Ovary (tissue), 10 donors: ENCODE data around the gene OSGEP. TPM values are rescaled to one million over a fixed set of nuclear protein-coding genes. Genes with fewer than 3 reads are reported as not detected.
A peak's percentile ranks its signal among the peaks of the same experiment; 100 is the strongest.

Experiments
- DNase-seq, 5 donors: peaks; one replicate each; pipeline ENCODE4 v3.0.0-alpha.2; 2019 to 2020
- H3K27ac ChIP-seq, 2 donors: fragments of 200-600 bp; one replicate each; pipeline versions ENCODE4 v1.5.1 to v1.8.0; 2019 to 2022
- H3K27me3 ChIP-seq: fragments of 200-600 bp; one replicate; pipeline ENCODE4 v1.8.0; 2022
- H3K36me3 ChIP-seq: fragments of 200-600 bp; sonication (generic); one replicate; pipeline ENCODE4 v1.5.1; 2019
- H3K4me1 ChIP-seq: one replicate; pipeline ENCODE4 v1.8.1; 2013; ENCODE audit warnings: mild to moderate bottlenecking, moderate library complexity; ENCODE audit not compliant: insufficient read depth
- H3K4me3 ChIP-seq: fragments of 200-600 bp; sonication (generic); one replicate; pipeline ENCODE4 v1.5.1; 2017
- H3K9me3 ChIP-seq, 2 donors: fragments of 200-600 bp in 1 of 2; sonication (generic) in 1 of 2; one replicate each; pipeline versions ENCODE4 v1.5.1 to v1.8.1; 2013 to 2019; ENCODE audit warnings: mild to moderate bottlenecking in 1 of 2, moderate library complexity in 1 of 2
- CTCF ChIP-seq, 3 donors: fragments of 450-650 bp in 2 of 3; fragments of 200-600 bp in 1 of 3; IDR thresholded peaks; one replicate each; pipeline versions ENCODE4 v1.5.1 to v1.8.0; 2016 to 2022; ENCODE audit warnings: antibody characterized with exemption in 3 of 3, mild to moderate bottlenecking in 1 of 3
- EP300 ChIP-seq: sonication (generic); formaldehyde crosslinking; IDR thresholded peaks from one replicate; pipeline ENCODE4 v1.6.1; 2017; ENCODE audit warnings: antibody characterized with exemption
- POLR2A ChIP-seq: fragments of 450-650 bp; IDR thresholded peaks from one replicate; pipeline ENCODE4 v1.6.1; 2017; ENCODE audit warnings: antibody characterized with exemption, mild to moderate bottlenecking, moderate library complexity
- WGBS, 3 donors: extraction: QIAGEN DNeasy Blood & Tissue Kit in 1 of 3; methylation state at CpG; one replicate each; pipeline versions ENCODE4 v1.1.5 to v1.1.7; 2013 to 2017; 5-methylcytosine and 5-hydroxymethylcytosine counted together
- intact Hi-C, 4 donors: fragments of 100-400 bp; cut with DNase I; formaldehyde crosslinking; loops; one replicate each; pipeline versions ENCODE4 v1.11.0 to v1.15.1; 2022 to 2023
- long read RNA-seq, 3 donors: library from polyadenylated mRNA in 2 of 3; unstranded in 2 of 3; transcript quantifications; one replicate each; pipeline ENCODE4 v2.0.0 and lab custom pipeline, GENCODE V29; 2021 to 2026
- polyA plus RNA-seq, 2 donors: library from polyadenylated mRNA; stranded (reverse); fragments of 200-250 nt in 1 of 2; fragments of 350-450 nt in 1 of 2; fragmentation: Illumina TruSeq in 1 of 2; extraction: RNeasy Lipid Tissue Mini Kit (QIAGEN cat#74804) in 1 of 2; gene quantifications; one replicate each; pipeline ENCODE4 v1.2.3, GENCODE V29; 2013 to 2014
- total RNA-seq, 7 donors: library from RNA; depleted of rRNA in 2 of 7; stranded (reverse); fragments of >200 nt in 2 of 7; fragmentation: NEBNext Ultra II Directional in 3 of 7; extraction: Animal tissue kit (Norgen Biotek cat#: 25700) in 3 of 7; gene quantifications; one replicate each; pipeline versions ENCODE4 v1.1.0 to v1.2.4, GENCODE V29; 2016 to 2023
- donor health status: DM: no; HTN: no; CAD: no; lungs with moderate emphysema.
- donor health status: DM: no; HTN: no; CAD: no.
- donor health status: Bipolar disorder and iron deficiency.
- donor health status: DM: yes; HTN: yes; CAD: no.
- donor health status: DM: no; HTN: no; CAD: no.
- donor health status: DM: yes; HTN: yes; CAD: no.

The OSGEP gene
- total RNA-seq (10 to 100 TPM; 31.8 to 68.8 (median 37.6) TPM), polyA plus RNA-seq (10 to 100 TPM; 38.1 to 39.4 TPM)
- long read RNA-seq, donor 1, transcript OSGEP-212 (2 exons, 1,011 nt): minor isoform, 5 of 87 reads
- long read RNA-seq, donor 1, transcript OSGEP-201 (11 exons, 2,002 nt): major isoform, 56 of 87 reads
- long read RNA-seq, donor 1, partial matches to known transcripts: 2 of 87 reads
- long read RNA-seq, donor 1, other reads (novel, unspliced or antisense): 23 of 87 reads
- long read RNA-seq, donor 2, transcript OSGEP-201 (11 exons, 2,002 nt): major isoform, 9 of 223 reads
- long read RNA-seq, donor 2, partial matches to known transcripts: 189 of 223 reads
- long read RNA-seq, donor 2, other reads (novel, unspliced or antisense): 24 of 223 reads
- long read RNA-seq, donor 3, transcript OSGEP-201 (11 exons, 2,002 nt): major isoform, 21 of 33 reads
- long read RNA-seq, donor 3, partial matches to known transcripts: 1 of 33 reads
- long read RNA-seq, donor 3, other reads (novel, unspliced or antisense): 10 of 33 reads

DNA sequence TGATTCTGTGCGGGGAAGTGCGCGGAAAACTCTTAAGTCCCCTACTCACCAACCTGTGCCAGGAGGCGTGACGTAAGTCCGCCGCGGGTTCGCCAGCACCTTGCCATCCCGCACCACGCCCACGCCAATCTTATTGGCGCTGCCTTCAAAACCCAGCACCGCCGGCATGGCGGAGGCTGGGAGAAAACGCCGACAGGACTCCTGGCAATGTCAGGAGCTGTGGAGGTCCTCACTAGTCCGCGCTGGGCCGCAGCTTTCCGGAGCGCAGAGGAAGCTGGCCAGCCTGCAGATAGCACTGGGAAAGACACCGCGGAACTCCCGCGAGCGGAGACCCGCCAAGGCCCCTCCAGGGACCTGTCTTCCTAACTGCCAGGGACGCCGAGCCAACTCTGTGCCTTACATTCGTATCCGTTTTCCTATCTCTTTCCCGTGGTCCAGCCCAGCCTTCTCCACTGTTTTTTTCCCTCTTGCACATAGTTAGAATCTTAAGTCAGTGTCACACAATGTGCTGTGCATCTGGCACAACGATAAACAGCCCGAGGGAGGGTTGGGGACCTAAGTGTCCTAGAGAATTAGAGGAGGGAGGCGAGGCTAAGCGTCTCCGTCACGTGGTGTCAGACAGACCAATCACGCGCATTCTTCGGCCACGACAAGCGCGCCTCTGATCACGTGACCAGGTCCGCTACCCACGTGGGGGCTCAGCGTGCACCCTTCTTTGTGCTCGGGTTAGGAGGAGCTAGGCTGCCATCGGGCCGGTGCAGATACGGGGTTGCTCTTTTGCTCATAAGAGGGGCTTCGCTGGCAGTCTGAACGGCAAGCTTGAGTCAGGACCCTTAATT, at the start of gene OSGEP, which contains the start of gene APEX1:
OSGEP (minus strand) TSS at position 297 of the 839 bp plus-strand sequence; CDS start at position 168, 129 bp downstream.
APEX1 (plus strand) TSS at position 711 of the 839 bp plus-strand sequence. CDS start 420 bp downstream, outside the sequence.
- Histone ChIP-seq H3K27me3 (no peaks in the 10 kb centered on the region), H3K36me3 (no peaks in the 10 kb centered on the region), H3K9me3 (no peaks in the 10 kb centered on the region), H3K27ac (peak within 1 kb of the TSS; percentile 68 to 83), H3K4me1 (peaks cover 2% of the 10 kb centered on the region), H3K4me3 (peak within 1 kb of the TSS; percentile 76)
- intact Hi-C loops: loop anchor here in 2 of 4 donors (5.0 to 10.0 kb wide), 2 partner anchors 112 to 130 kb away; partner anchors contain the start of gene PARP2 (in 1 of the 2)
- TF ChIP-seq CTCF (IDR thresholded peaks at IDR 0.05) (no peak), EP300 (no peak), POLR2A (peak; percentile 39)
- DNase-seq: peak; percentile 96 to 98 (median 98)
- WGBS, 3 donors: 0% methylated on average over 56 of the region's 56 CpGs

GRCh38 chr14:20503898-20504297, 49.3 kb upstream of the OSGEP start:
- intact Hi-C loops: no loop called here
- no peak overlapping the region for H3K4me3 ChIP-seq
- 58 to 63% (median 58%) methylated on average over 6 of the region's 6 CpGs for WGBS, 3 donors
- H3K4me1 ChIP-seq: no peaks in the 10 kb centered on the region
- no peak for DNase-seq
- no peak overlapping the region for H3K27ac ChIP-seq
- no peaks in the 10 kb centered on the region for H3K36me3 ChIP-seq
- no peaks in the 10 kb centered on the region for H3K27me3 ChIP-seq
- no peaks in the 10 kb centered on the region for H3K9me3 ChIP-seq
- TF ChIP-seq POLR2A: no peak

GRCh38 chr14:20501346-20501745, 46.7 kb upstream of the OSGEP start:
- WGBS, 3 donors: 89 to 93% (median 93%) methylated on average over 2 of the region's 2 CpGs
- Histone ChIP-seq H3K9me3 (no peaks in the 10 kb centered on the region), H3K27me3 (no peaks in the 10 kb centered on the region), H3K36me3 (no peaks in the 10 kb centered on the region), H3K4me3 (no peak overlapping the region), H3K4me1 (no peaks in the 10 kb centered on the region), H3K27ac (no peak overlapping the region)
- no peak for DNase-seq
- no peak for TF ChIP-seq EP300
- TF ChIP-seq CTCF (IDR thresholded peaks at IDR 0.05): no peak
- no peak for TF ChIP-seq POLR2A
- intact Hi-C loops: no loop called here

DNA sequence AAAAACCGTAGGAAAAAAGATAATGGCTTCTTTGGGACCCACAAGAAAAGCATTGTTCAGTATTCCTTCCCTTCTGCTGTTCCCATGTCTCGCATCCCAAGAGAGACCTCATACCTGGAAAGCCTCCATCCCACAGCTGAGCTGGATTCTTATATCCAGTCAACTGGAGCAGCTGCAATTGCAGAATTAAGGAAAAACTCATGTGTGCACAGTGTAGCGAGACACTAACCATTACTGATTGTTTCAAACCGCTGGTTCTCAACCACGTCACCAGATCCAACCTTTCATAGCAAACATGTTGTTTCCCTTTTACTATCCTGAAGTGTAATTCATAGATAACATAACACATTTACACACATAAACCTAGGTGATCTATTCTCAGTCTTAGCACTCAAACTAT, 45.3 kb upstream of the OSGEP start:
- Histone ChIP-seq H3K27ac (no peak overlapping the region), H3K4me3 (no peak overlapping the region), H3K4me1 (no peaks in the 10 kb centered on the region), H3K9me3 (no peaks in the 10 kb centered on the region), H3K36me3 (no peaks in the 10 kb centered on the region), H3K27me3 (no peaks in the 10 kb centered on the region)
- 85 to 91% (median 85%) methylated on average over 5 of the region's 5 CpGs for WGBS, 3 donors
- no peak for TF ChIP-seq EP300
- no peak for TF ChIP-seq POLR2A
- TF ChIP-seq CTCF (IDR thresholded peaks at IDR 0.05): no peak
- intact Hi-C loops: no loop called here
- DNase-seq: no peak
